Thoracic aorta (tissue), 2 donors: ENCODE measurements around the gene JKAMP. TPM values are rescaled to one million over a fixed set of nuclear protein-coding genes. Genes with fewer than 3 reads are reported as not detected.

Experiments
- ATAC-seq: fragments of 150-250 bp; one replicate; pipeline ENCODE4 v1.8.0; 2017; ENCODE audit warnings: low read depth; ENCODE audit not compliant: insufficient number of reproducible peaks, low FRiP score
- DNase-seq: peaks from one replicate; pipeline ENCODE4 v3.0.0-alpha.2; 2020; ENCODE audit warnings: low spot score
- H3K27ac ChIP-seq, 2 donors: fragments of 200-600 bp; sonication (generic); 1 replicate in 1 of 2; 2 replicates in 1 of 2; pipeline ENCODE4 v1.5.1; 2016; ENCODE audit warnings: mild to moderate bottlenecking in 2 of 2, moderate library complexity in 2 of 2
- H3K27me3 ChIP-seq: fragments of 200-600 bp; sonication (generic); replicated peaks from 2 replicates; pipeline ENCODE4 v1.6.0; 2016; ENCODE audit warnings: mild to moderate bottlenecking; ENCODE audit not compliant: insufficient read depth
- H3K36me3 ChIP-seq: fragments of 200-600 bp; sonication (generic); one replicate; pipeline ENCODE4 v1.5.1; 2016
- H3K4me1 ChIP-seq, 2 donors: fragments of 200-600 bp; sonication (generic); 1 replicate in 1 of 2; 2 replicates in 1 of 2; pipeline versions ENCODE4 v1.5.1 to v1.6.0; 2016; ENCODE audit warnings: low read depth in 2 of 2, mild to moderate bottlenecking in 1 of 2; ENCODE audit not compliant: control insufficient read depth in 1 of 2
- H3K4me3 ChIP-seq: fragments of 200-600 bp; sonication (generic); 2 replicates; pipeline ENCODE4 v1.5.1; 2016; ENCODE audit warnings: mild to moderate bottlenecking
- H3K9me3 ChIP-seq: fragments of 200-600 bp; sonication (generic); 2 replicates; pipeline ENCODE4 v1.5.1; 2016
- total RNA-seq, 2 donors: library from RNA; depleted of rRNA; stranded (reverse); fragments of >200 nt; gene quantifications; one replicate each; pipeline versions ENCODE4 v1.1.0 to v1.2.3, GENCODE V29; 2016
- TF ChIP-seq, protein P1 (sequence below): fragments of 200-600 bp; sonication (generic); IDR thresholded peaks from one replicate; pipeline ENCODE4 v1.5.1; 2019; ENCODE audit warnings: antibody characterized with exemption

Gene JKAMP
- total RNA-seq, 2 donors from 2014 or later = 57.4 to 75.1 TPM

DNA sequence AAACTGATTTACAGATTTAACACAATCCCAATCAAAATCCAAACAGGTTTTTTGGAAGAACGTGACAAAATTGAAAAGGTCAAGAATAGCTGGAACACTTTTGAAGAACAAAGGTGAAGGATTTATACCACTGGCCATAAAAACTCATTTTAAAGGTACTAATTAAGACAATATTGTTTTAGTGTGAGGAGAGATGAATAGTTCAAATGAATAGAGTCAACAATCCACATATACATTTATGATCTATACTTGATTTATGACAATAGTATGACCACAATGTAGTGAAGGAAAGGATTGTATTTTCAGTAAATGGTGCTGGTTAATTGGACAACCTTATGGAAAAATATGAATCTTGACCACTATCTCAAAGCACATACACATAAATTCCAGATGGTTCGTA lies 63.0 kb downstream of the JKAMP start:
- Histone ChIP-seq H3K36me3 (no peaks in the 10 kb centered on the region), H3K4me1 (no peaks in the 10 kb centered on the region), H3K27me3 (no peaks in the 10 kb centered on the region), H3K4me3 (no peak overlapping the region), H3K27ac (no peak overlapping the region), H3K9me3 (no peaks in the 10 kb centered on the region)
- ATAC-seq (no peak), DNase-seq (no peak)
- TF ChIP-seq, protein P1, sequence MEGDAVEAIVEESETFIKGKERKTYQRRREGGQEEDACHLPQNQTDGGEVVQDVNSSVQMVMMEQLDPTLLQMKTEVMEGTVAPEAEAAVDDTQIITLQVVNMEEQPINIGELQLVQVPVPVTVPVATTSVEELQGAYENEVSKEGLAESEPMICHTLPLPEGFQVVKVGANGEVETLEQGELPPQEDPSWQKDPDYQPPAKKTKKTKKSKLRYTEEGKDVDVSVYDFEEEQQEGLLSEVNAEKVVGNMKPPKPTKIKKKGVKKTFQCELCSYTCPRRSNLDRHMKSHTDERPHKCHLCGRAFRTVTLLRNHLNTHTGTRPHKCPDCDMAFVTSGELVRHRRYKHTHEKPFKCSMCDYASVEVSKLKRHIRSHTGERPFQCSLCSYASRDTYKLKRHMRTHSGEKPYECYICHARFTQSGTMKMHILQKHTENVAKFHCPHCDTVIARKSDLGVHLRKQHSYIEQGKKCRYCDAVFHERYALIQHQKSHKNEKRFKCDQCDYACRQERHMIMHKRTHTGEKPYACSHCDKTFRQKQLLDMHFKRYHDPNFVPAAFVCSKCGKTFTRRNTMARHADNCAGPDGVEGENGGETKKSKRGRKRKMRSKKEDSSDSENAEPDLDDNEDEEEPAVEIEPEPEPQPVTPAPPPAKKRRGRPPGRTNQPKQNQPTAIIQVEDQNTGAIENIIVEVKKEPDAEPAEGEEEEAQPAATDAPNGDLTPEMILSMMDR = no peak

Other genes starting within 250 kb of the JKAMP start
- 10 to 100 TPM; 13.8 to 20.3 TPM for gene GPR135, start 19.1 kb upstream of the JKAMP start, total RNA-seq
- gene L3HYPDH, start 109 bp upstream of the JKAMP start, total RNA-seq = 10 to 100 TPM; 69.0 to 74.9 TPM
- under 1 TPM in 1 of 2 donors, not detected in 1; 0.78 TPM for gene CCDC175, start 92.3 kb downstream of the JKAMP start, total RNA-seq